ENCODE results near the gene EIPR1. TPM values are rescaled to one million over a fixed set of nuclear protein-coding genes. Genes with fewer than 3 reads are reported as not detected.

Gene EIPR1
- total and polyA plus RNA-seq, 2 of the 13 experiments (the other 11 are each of a cell fraction or from before 2014, with no cell fraction given): 70.0 to 96.3 TPM

GRCh38 chr2:3192281-3192818 is 185.3 kb downstream of the EIPR1 start:
- DNase-seq (ENCODE audit: low spot score) (no peak), ATAC-seq (no peak), FAIRE-seq (no peak)
- intact Hi-C loops (cut with micrococcal nuclease; ENCODE audit: unreplicated experiment): no loop called here
- POLR2A ChIA-PET: no interaction called here
- Histone ChIP-seq H2AFZ (ENCODE audit: low read length) (no peak overlapping the region), H3K4me2 (ENCODE audit: low read depth, low read length) (no peak overlapping the region), H3K4me3 (replicated peaks in 1 of 3; ENCODE audit: insufficient read depth in 1 of 3, low read depth in 2 of 3, low read length in 3 of 3) (no peak overlapping the region), H3K9ac (ENCODE audit: insufficient read depth, low read depth, low read length) (no peak overlapping the region), H3K27me3 (ENCODE audit: control insufficient read depth in 1 of 2, insufficient read depth in 2 of 2, low read length in 2 of 2) (no peaks in the 10 kb centered on the region), H3K79me2 (ENCODE audit: insufficient read depth, low read length) (no peaks in the 10 kb centered on the region), H3K4me1 (ENCODE audit: insufficient read depth, low read length) (no peaks in the 10 kb centered on the region), H3K9me3 (ENCODE audit: low read length) (no peaks in the 10 kb centered on the region), H4K20me1 (ENCODE audit: insufficient read depth, low read length) (no peaks in the 10 kb centered on the region), H3K36me3 (replicated peaks in 1 of 2; ENCODE audit: control insufficient read depth in 1 of 2, insufficient read depth in 2 of 2, low read length in 2 of 2) (peaks cover 26 to 64% of the 10 kb centered on the region in 2 experiments), H3K27ac (ENCODE audit: extremely low read length, insufficient read depth, low read length) (no peak overlapping the region)
- 99% methylated on average over 15 of the region's 17 CpGs for WGBS (ENCODE audit: low lambda C conversion rate)
- TF ChIP-seq THAP11 (CRISPR knock-in tag; IDR thresholded peaks at IDR 0.05) (no peak), GMEB2 (CRISPR knock-in tag; IDR thresholded peaks at IDR 0.05; ENCODE audit: low read depth) (no peak), ZNF776 (CRISPR knock-in tag; IDR thresholded peaks at IDR 0.05) (no peak), ZBTB1 (CRISPR knock-in tag; IDR thresholded peaks at IDR 0.05; ENCODE audit: borderline replicate concordance) (no peak), ZNF30 (CRISPR knock-in tag; IDR thresholded peaks at IDR 0.05) (no peak), SRSF4 (IDR thresholded peaks at IDR 0.05; ENCODE audit: low read depth, low read length, poor library complexity, severe bottlenecking) (no peak), DZIP1 (CRISPR knock-in tag; IDR thresholded peaks at IDR 0.05) (no peak), ZNF367 (CRISPR knock-in tag; IDR thresholded peaks at IDR 0.05; ENCODE audit: borderline replicate concordance) (no peak), RFX5 (IDR thresholded peaks at IDR 0.05; ENCODE audit: low read depth, low read length) (no peak), FOXJ3 (CRISPR knock-in tag; IDR thresholded peaks at IDR 0.05; ENCODE audit: borderline replicate concordance) (no peak), HDAC6 (IDR thresholded peaks at IDR 0.05; ENCODE audit: low read depth, low read length) (no peak), HNRNPK (IDR thresholded peaks at IDR 0.05; ENCODE audit: low read depth, low read length, poor library complexity, severe bottlenecking) (no peak)
- TF ChIP-seq, protein P1, sequence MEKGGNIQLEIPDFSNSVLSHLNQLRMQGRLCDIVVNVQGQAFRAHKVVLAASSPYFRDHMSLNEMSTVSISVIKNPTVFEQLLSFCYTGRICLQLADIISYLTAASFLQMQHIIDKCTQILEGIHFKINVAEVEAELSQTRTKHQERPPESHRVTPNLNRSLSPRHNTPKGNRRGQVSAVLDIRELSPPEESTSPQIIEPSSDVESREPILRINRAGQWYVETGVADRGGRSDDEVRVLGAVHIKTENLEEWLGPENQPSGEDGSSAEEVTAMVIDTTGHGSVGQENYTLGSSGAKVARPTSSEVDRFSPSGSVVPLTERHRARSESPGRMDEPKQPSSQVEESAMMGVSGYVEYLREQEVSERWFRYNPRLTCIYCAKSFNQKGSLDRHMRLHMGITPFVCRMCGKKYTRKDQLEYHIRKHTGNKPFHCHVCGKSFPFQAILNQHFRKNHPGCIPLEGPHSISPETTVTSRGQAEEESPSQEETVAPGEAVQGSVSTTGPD (CRISPR knock-in tag; IDR thresholded peaks at IDR 0.05): no peak
- TF ChIP-seq, protein P2, sequence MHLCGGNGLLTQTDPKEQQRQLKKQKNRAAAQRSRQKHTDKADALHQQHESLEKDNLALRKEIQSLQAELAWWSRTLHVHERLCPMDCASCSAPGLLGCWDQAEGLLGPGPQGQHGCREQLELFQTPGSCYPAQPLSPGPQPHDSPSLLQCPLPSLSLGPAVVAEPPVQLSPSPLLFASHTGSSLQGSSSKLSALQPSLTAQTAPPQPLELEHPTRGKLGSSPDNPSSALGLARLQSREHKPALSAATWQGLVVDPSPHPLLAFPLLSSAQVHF (CRISPR knock-in tag; IDR thresholded peaks at IDR 0.05): no peak
- TF ChIP-seq, protein P3, sequence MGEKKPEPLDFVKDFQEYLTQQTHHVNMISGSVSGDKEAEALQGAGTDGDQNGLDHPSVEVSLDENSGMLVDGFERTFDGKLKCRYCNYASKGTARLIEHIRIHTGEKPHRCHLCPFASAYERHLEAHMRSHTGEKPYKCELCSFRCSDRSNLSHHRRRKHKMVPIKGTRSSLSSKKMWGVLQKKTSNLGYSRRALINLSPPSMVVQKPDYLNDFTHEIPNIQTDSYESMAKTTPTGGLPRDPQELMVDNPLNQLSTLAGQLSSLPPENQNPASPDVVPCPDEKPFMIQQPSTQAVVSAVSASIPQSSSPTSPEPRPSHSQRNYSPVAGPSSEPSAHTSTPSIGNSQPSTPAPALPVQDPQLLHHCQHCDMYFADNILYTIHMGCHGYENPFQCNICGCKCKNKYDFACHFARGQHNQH (CRISPR knock-in tag; IDR thresholded peaks at IDR 0.05): no peak
- in situ Hi-C loops (cut with HindIII; ENCODE audit: extremely low pct_ligation_motif_present, low pct_unique_long_range_greater_than_20kb): no loop called here
- no TSS peak for BruUV-seq (replicated peaks)
- CTCF ChIA-PET (ENCODE audit: low intra/inter-chr PET ratio, low total read pairs): no interaction called here

Measured in HepG2 (cell line).